Renal cortical epithelial cell (primary cell): ENCODE measurements around the gene VOPP1. TPM values are rescaled to one million over a fixed set of nuclear protein-coding genes. Genes with fewer than 3 reads are reported as not detected.

Experiments
- DNase-seq: peaks from one replicate; pipeline ENCODE4 v3.0.0-alpha.2; 2011; ENCODE audit warnings: low read depth
- total RNA-seq: library from RNA; depleted of rRNA; stranded (reverse); fragments of >200 nt; gene quantifications from 2 replicates; pipeline ENCODE4 v1.2.3, GENCODE V29; 2014

Gene VOPP1
- total RNA-seq, 1 donor from 2014 or later: 170 TPM

DNA sequence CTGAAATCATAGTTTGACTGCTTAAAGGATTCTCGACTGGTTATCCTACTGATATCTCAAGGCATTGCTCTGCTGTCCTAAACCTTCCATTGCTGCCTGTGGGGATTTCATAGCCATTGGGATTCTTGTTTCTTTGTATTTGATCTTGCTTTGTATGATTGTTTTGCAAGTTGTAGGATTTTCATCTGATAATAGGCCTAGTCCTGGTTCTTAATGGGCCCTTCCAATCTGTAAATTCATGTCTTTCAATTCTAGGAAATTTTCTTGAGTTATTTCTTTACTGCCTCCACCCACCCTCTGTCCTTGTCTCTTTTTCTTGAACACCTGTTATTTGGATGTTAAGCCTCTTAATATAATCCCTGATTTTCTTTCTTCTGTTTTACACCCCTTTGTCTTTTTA, 134.9 kb downstream of the VOPP1 start:
- no peak for DNase-seq

- no peak for DNase-seq
These were observed 135.8 kb downstream of the VOPP1 start for GRCh38 chr7:55436457-55436856.

- DNase-seq: no peak
These were observed 136.8 kb downstream of the VOPP1 start for GRCh38 chr7:55435466-55435865.

DNA sequence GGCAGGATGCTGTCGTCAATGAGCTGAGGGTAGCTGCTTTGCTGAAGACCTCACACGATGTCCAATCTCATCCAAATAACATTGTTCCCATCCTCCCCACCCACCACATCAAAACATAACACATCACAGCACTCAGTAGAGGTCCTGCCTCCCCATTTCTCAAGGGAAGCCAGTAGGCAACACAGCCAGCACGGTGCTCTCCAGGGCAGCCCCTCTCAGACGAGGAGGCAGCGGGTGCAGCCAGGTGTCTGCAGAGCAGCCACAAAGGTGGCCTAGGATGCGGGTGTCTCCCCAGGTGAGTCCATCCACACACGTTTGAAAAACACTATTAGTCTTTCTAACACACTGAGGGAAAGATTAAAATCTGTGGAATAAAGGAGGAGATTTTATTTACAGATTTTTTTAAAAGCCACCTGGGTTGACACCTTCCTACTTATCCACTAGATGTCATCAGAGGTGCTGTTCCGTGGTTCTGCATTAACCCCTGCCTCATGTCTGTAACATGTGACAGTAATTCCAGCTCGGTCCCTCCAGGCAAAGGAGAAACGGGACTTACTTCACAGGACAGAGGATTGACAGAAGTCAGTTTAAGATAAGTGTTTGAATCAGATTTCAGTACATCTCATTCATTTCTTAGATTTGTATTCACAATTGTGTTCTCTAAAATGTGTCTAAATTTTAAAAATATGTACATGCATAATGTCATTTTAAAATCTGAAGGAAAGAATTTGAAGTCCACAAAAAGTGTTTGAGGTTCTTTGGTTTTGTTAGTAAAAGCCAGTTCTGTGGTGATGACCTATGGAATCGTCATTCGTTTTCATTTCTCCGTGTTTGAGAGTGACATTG, 139.1 kb downstream of the VOPP1 start:
- peak; percentile 70 for DNase-seq

DNA sequence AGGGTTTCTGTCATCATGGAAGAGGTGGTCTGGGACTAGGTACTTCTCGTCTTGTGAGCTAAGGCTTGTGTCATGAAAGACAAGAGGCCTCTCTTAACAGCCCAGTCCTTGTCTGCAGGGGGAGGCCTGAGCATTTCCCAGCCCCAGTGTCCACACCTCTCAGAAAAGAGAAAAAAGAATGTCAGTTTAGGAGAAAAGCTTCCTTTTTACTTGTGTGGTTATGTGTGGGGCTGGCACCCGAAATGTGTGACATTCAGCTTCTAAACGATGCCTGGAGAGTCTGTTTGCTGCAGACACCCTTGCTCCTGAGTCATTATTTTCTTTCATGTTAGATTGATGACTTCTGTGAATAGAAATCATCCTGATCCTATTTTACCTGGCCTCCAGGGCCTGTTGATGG, 139.8 kb downstream of the VOPP1 start:
- no peak for DNase-seq

DNA sequence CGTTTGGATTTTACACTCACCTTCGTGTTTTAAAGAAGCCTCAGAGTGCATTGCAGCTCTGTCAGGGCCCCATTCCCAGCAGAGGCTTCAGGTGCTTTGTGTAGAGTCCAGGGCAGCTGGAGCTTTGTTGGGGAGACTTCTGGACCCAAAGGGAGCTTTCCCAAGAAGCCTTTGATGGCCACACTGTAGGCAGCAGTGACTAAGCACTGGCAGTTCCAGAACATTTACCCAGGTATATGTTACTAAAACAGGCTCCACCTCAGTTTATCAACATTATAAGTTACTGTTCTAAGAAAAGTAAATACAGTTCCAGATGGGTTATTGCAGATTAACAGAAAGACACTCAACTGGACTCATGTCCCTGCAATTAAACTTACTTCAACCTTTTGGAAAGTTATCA, 140.4 kb downstream of the VOPP1 start:
- peak; percentile 30 for DNase-seq

DNA sequence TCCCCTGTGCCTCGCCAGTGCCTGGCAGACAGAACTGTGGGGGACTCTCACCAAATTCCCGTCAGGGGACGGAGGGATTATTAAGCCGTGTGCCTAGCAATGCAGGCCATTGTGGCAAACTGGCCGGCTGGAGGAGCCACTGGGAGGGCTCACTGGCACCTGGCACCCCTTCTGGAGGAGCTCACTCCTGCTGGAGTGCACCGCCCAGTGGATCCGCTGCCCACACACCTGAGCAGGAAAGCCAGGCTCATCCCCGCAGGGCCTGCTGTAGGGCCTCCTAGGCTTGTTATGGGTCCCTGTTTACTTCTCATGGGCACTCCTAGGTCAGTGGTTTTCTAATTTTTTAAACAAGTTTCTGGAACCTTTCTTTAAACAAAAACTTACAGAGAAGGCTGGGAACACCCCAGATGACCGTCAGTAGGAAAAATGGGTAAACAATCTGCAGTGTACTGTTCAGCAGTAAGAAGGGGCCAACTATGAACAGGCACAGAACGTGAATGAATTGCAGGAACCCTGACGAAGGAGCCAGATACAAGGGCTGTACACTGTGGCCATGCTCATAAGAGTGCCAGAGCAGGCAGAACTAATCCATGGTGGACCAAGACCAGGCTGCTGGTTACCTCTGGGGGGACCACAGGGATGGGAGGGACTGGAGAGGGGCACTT, 142.3 kb downstream of the VOPP1 start:
- no peak for DNase-seq

GRCh38 chr7:55427800-55428199, 144.5 kb downstream of the VOPP1 start:
- no peak for DNase-seq

DNA sequence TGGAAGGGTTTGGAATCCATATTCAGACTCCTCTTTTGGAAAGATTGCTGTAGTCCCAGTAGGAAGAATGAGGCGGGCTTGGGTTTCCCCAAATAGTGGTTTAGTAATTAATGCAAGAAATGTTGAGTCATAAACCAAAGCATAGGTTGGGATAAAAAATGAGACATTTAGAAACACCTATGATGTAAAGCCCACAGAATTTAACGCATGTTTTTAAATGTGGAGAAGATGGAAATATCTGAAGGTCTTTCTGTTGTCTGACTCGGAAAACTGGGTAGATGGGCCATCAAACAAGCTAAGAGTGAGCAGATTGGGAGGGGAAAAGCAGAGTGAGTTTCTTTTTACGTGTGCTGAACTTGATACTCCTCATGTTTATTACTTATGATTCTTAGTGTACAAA, 145.0 kb downstream of the VOPP1 start:
- DNase-seq: no peak

- no peak for DNase-seq
These were observed 145.6 kb downstream of the VOPP1 start for GRCh38 chr7:55426676-55427075.

- no peak for DNase-seq
These were observed 147.1 kb downstream of the VOPP1 start for GRCh38 chr7:55425141-55425752.

- peak; percentile 15 for DNase-seq
These were observed 148.4 kb downstream of the VOPP1 start for GRCh38 chr7:55423891-55424290.

GRCh38 chr7:55423277-55423711, 149.0 kb downstream of the VOPP1 start:
- no peak for DNase-seq

Other genes starting within 250 kb of the VOPP1 start
- gene LANCL2, start 207.2 kb downstream of the VOPP1 start, total RNA-seq: 13.4 and 26.0 TPM in 2 replicates